Dermis blood vessel endothelial cell (primary cell): ENCODE data around the gene LYRM1. TPM values are rescaled to one million over a fixed set of nuclear protein-coding genes. Genes with fewer than 3 reads are reported as not detected.
"Not testable (repeated sequence)": the region's sequence is repeated elsewhere in the genome, so short reads cannot be mapped to it uniquely, and the experiment has no call there.

Source experiments
- DNase-seq: peaks from one replicate; pipeline ENCODE4 v3.0.0; 2010
- total RNA-seq: library from RNA; depleted of rRNA; stranded (reverse); fragments of >200 nt; gene quantifications from 2 replicates; pipeline ENCODE4 v1.2.3, GENCODE V29; 2014

Gene LYRM1
- total RNA-seq, 1 donor from 2014 or later, result 75.2 TPM

DNA sequence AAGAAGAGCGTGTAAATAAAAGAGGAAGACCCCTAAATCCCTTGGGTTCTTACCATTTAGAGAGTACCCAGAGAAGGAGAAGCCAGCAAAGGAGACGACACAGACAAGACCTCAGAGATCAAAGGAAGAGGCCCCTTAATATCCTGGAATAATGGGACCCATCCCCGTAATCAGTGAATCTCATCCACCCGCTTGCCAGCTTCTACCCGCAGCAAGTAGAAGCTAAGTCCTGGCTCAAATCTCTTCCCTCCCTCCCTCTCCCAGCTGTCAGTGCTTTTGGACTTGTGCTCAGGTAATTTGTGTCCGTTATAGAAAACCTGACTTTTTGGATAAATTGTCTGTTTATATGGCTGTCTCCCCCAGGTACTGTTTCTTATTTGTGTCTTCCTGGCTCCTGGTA lies 1.9 kb downstream of the LYRM1 start:
- DNase-seq, result no peak

- DNase-seq, result no peak
Observed at GRCh38 chr16:20903116-20903898, 2.7 kb downstream of the LYRM1 start.

GRCh38 chr16:20903899-20904506 lies 3.4 kb downstream of the LYRM1 start:
- DNase-seq, result no peak

DNA sequence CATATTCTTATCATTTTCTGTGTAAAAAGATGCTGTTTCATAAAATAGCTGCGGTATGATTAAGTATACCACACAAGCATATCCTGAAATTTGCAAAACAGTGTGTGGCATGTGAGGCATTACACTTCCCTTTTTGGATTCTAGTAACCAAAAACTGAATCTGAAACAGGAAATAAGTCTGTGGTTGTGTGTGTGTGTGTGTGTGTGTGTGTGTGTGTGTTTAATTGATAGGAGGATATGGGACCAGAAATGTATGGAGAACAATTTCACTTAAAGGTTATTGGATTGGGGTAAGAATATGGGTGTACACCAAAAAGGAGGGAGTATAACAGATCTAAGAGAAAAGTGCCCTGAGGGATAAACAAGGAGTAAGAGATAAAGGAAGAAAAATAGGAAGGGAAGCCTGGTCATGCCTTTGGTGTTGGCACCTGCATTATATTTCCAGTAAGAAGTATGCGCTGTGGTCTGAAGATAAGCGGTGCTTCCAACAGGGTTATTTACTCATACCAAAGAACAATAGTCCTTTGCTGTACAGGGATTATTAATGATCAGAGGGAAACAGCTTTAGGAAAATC lies 4.0 kb downstream of the LYRM1 start:
- DNase-seq, result peak; percentile 95

GRCh38 chr16:20905576-20905975 lies 5.0 kb downstream of the LYRM1 start:
- peak; percentile 34 for DNase-seq

GRCh38 chr16:20906341-20907255 lies 6.0 kb downstream of the LYRM1 start:
- peak; percentile 89 for DNase-seq

DNA sequence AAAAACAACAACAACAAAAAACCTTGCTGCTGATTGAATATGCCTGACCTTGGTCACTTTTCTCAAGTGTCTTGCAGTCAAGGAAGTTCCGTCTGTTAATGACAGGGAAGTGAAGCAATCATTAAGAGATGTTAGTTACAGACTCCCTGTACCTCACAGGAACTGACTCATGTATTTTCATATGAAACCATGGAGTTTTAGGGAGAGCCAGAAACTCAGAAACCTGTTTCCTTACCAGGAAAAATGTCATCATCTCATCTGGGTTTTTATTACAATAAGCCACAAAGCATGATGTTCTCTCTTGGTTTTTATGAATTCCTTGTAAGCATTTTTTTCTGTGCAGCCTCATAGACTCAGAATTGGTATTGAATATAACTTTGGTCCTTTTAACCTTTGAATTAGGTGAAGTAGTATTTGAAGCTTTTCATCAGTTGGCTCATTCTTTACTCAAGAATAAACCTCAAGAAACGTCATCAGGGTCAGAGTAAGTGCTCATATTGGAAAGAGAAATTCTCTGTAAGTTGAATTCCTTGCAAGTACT lies 10.3 kb downstream of the LYRM1 start:
- DNase-seq, result peak; percentile 96

DNA sequence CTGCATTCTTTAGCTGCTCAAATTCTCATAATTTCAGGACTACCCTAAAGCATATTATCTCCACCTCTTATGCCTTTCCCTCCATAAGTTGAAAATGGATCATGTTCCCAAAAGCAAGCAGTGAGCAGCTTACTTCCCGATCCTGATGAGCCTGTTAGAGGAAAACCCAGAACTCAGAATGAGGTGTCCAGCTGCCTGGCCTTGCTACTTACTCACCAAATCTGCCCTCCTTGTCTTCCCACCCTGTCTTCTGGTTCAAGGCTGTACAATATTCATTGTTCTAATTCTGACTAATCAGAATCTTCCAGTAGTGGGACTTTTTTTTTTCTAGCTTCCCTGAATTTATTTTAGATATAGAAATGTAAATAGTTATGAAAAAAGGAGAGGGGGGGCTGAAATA lies 10.8 kb downstream of the LYRM1 start:
- peak; percentile 83 for DNase-seq

GRCh38 chr16:20916289-20916688 lies 15.7 kb downstream of the LYRM1 start:
- DNase-seq, result no peak

DNA sequence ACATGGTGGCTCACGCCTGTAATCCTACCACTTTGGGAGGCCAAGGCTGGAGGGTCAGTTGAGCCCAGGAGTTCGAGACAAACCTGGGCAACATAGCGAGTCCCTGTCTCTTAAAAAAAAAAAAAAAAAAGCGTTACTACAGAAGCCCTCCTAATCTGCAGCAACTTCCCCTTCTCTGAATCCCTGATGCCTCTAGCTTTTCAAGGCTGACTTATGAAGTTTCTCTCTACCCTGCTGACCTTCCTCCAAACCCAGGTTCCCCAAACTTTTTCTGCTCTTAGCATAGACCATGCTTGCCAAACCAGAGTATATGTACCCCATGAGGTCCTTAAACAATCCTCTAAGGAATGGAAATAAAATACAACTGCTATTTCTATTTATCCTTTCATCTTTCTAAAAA lies 16.4 kb downstream of the LYRM1 start:
- DNase-seq, result no peak

GRCh38 chr16:20918486-20919239 lies 18.1 kb downstream of the LYRM1 start:
- no peak for DNase-seq

DNA sequence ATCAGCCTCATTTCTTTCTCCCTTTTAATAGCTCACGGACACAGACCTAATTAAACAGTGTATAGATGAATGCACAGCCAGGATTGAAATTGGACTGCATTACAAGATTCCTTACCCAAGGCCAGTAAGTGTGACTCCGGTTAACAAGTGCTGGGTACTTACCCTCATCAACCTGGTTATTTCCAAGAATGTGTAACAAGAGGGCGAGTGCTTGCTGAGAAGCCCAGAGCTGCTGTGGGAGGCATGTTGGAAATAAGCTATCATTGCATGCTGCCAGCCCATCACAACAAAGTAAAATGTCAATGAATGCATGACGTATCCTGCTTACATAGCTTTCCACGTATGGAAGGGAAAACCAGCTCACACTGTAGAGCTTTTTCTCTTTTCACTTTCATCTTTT lies 19.5 kb downstream of the LYRM1 start:
- no peak for DNase-seq

DNA sequence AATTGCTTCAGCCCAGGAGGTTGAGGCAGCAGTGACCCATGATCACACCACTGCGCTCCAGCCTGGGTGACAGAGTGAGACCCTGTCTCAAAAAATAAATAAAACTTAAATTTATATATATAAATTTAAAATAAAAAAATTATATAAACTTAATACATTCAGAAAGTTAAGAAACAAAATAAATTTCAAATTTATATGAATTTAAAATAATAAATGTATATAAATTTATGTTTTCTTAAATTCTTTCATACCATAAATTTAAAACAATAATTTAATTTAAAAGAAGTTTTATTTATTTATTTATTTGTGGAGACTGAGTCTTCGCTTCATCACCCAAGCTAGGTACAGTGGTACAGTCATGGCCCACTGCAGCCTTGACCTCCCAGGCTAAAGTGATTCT lies 20.2 kb downstream of the LYRM1 start:
- no peak for DNase-seq

DNA sequence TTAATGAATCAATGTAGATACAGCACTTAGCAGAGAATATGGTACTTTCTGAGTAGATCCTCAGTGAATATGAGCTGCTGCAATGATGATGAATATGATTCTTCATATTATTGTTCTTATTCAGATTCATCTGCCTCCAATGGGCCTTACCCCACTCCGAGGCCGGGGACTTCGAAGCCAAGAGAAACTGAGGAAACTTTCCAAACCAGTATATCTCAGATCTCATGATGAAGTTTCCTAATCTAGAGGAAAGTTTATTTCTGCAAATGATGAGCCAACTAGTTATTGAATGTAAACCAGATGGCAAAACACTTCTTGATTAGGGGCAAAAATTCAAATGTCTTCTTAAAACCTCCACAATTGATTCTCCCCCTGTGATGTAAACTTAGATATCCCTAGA lies 23.3 kb downstream of the LYRM1 start:
- DNase-seq, result no peak

DNA sequence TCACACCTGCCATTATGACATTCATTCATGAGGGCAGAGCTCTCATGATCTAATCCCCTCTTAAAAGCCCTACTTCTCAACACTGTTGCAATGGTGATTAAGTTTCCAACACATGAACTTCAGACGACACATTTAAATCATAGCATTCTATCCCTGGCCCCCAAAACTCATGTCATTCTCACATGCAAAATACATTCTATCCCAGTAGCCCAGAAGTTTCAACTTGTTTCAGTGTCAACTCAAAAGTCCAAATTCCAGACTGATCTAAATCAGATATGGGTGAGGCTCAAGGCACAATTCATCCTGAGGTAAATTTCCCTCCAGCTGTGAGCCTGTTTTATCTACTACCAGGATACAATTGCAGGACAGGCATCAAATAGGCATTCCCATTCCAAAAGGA lies 25.2 kb downstream of the LYRM1 start:
- DNase-seq, result no peak

GRCh38 chr16:20928774-20929411 lies 28.3 kb downstream of the LYRM1 start:
- DNase-seq, result no peak

DNA sequence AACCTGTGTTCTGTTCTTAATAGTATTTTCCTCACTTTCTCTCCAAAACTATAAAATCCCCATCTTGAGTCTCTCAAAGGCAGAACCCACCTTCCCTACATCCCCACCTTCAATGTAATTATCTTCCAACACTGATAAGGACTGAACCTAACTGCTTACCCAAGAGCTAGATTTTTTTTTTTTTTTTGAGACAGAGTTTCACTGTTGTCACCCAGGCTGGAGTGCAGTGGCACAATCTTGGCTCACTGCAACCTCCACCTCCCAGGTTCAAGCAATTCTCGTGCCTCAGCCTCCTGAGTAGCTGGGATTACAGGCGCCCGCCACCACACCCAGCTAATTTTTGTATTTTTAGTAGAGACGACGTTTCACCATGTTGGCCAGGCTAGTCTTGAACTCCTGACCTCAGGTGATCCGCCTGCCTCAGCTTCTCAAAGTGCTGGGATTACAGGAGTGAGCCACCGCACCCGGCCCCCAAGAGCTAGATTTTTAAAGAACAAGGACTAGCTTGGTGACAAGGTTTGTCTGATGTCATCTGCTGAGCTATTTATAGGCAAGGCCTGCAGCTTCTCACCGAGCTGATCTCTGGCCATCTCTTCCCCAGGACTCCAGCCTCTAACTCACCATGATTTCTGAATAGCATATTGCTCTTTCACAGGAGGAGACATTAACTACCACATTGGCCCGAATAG lies 29.2 kb downstream of the LYRM1 start:
- DNase-seq, result not testable (repeated sequence)

GRCh38 chr16:20930365-20930690 lies 29.8 kb downstream of the LYRM1 start:
- no peak for DNase-seq

DNA sequence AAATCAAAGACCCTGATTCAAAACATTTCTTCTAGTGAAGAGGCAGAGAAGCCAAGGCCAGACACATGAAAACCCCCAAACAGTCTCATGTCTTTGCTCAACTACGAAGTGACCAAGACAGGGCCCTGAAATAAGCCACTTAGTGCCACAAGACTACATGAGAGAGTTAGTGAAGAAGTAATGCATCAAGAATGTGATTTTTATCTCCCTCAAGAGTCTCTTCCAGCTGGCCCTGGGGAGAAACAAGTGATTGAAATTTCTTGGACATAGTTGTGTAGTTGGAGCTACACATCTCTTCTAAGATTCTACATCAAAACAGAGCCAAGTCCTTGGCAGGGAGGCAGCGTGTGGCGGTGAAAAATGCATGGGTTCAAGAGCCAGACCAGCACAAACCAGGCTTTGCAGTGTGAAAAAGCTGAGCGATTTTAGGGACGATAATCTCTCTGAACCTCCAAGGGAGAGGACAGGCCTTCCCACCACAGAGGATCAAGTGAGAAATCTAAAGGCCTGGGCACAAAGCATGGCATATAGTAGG lies 30.6 kb downstream of the LYRM1 start:
- DNase-seq, result no peak

- no peak for DNase-seq
Observed at GRCh38 chr16:20933589-20933988, 33.0 kb downstream of the LYRM1 start.

DNA sequence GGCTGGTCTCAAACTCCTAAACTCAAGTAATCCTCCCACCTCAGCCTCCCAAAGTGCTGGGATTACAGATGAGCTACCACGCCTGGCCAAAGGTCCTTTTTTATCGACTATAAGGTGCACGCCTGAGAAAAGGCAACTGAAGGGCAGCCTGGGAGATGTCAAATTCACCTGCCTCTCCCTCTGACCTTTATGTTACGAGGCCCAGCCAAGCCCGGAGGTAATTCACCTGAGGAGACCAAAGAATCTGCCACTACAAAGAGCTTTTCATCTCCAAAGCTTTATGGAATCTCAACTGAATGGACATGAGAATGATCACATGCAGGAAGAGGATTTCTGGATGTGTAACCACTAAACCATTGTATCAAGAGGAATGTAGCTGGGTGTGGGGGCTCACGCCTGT lies 37.2 kb downstream of the LYRM1 start:
- DNase-seq, result no peak
